Measurements from ENCODE around the gene CD244.

DNA sequence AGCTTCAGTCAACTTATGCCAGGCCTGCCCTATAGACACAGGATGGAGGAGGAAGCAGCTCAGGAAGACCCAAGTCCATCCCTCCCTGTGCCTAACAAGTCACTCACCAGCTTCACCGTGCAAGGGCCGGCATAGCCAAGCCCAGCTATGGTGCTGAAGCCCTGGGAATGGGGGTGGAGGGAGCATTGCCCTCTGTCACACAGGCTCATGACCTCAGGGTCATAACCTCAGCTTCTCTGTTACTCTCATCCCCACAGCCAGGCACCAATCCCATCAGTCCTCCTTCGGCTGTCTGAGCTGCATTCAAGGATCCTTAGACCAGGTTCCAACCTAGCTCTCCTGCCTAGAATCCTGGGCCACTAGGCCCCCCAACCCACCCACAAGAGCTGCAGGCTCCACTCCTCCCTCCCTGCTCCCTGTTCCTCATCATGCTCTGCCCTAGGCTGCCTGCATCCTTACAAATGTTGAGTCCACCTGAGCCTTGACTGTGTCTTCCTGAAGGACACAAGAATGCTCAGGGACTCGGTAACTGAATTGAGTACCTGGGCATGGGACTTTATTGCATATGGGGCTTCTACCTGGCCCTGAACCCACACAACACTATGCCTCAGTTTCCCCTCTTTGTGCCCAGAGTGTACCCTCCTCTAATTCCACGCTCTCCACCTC is 1.7 kb downstream of the CD244 start:
- TF ChIP-seq TAF1 (IDR thresholded peaks at IDR 0.05; ENCODE audit: low read depth) (no peak), FOXM1 (IDR thresholded peaks at IDR 0.05; ENCODE audit: borderline replicate concordance, low read depth) (no peak), EGR1 (IDR thresholded peaks at IDR 0.05) (no peak)
